Ovary (tissue), 9 donors: ENCODE data around the gene NAPG. TPM values are rescaled to one million over a fixed set of nuclear protein-coding genes. Genes with fewer than 3 reads are reported as not detected.

Experiments used
- DNase-seq, 5 donors: peaks; one replicate each; pipeline ENCODE4 v3.0.0-alpha.2; 2019 to 2020
- H3K27ac ChIP-seq, 2 donors: fragments of 200-600 bp; one replicate each; pipeline versions ENCODE4 v1.5.1 to v1.8.0; 2019 to 2022
- H3K27me3 ChIP-seq: fragments of 200-600 bp; one replicate; pipeline ENCODE4 v1.8.0; 2022
- H3K36me3 ChIP-seq: fragments of 200-600 bp; sonication (generic); one replicate; pipeline ENCODE4 v1.5.1; 2019
- H3K4me1 ChIP-seq: one replicate; pipeline ENCODE4 v1.8.1; 2013; ENCODE audit warnings: mild to moderate bottlenecking, moderate library complexity; ENCODE audit not compliant: insufficient read depth
- H3K4me3 ChIP-seq: fragments of 200-600 bp; sonication (generic); one replicate; pipeline ENCODE4 v1.5.1; 2017
- H3K9me3 ChIP-seq, 2 donors: fragments of 200-600 bp in 1 of 2; sonication (generic) in 1 of 2; one replicate each; pipeline versions ENCODE4 v1.5.1 to v1.8.1; 2013 to 2019; ENCODE audit warnings: mild to moderate bottlenecking in 1 of 2, moderate library complexity in 1 of 2
- CTCF ChIP-seq, 3 donors: fragments of 450-650 bp in 2 of 3; fragments of 200-600 bp in 1 of 3; IDR thresholded peaks; one replicate each; pipeline versions ENCODE4 v1.5.1 to v1.8.0; 2016 to 2022; ENCODE audit warnings: antibody characterized with exemption in 3 of 3, mild to moderate bottlenecking in 1 of 3
- EP300 ChIP-seq: sonication (generic); formaldehyde crosslinking; IDR thresholded peaks from one replicate; pipeline ENCODE4 v1.6.1; 2017; ENCODE audit warnings: antibody characterized with exemption
- POLR2A ChIP-seq: fragments of 450-650 bp; IDR thresholded peaks from one replicate; pipeline ENCODE4 v1.6.1; 2017; ENCODE audit warnings: antibody characterized with exemption, mild to moderate bottlenecking, moderate library complexity
- WGBS, 3 donors: extraction: QIAGEN DNeasy Blood & Tissue Kit in 1 of 3; methylation state at CpG; one replicate each; pipeline versions ENCODE4 v1.1.5 to v1.1.7; 2013 to 2017; 5-methylcytosine and 5-hydroxymethylcytosine counted together
- intact Hi-C, 4 donors: fragments of 100-400 bp; cut with DNase I; formaldehyde crosslinking; loops; one replicate each; pipeline versions ENCODE4 v1.11.0 to v1.15.1; 2022 to 2023
- polyA plus RNA-seq, 2 donors: library from polyadenylated mRNA; stranded (reverse); fragments of 200-250 nt in 1 of 2; fragments of 350-450 nt in 1 of 2; fragmentation: Illumina TruSeq in 1 of 2; extraction: RNeasy Lipid Tissue Mini Kit (QIAGEN cat#74804) in 1 of 2; gene quantifications; one replicate each; pipeline ENCODE4 v1.2.3, GENCODE V29; 2013 to 2014
- total RNA-seq, 7 donors: library from RNA; depleted of rRNA in 2 of 7; stranded (reverse); fragments of >200 nt in 2 of 7; fragmentation: NEBNext Ultra II Directional in 3 of 7; extraction: Animal tissue kit (Norgen Biotek cat#: 25700) in 3 of 7; gene quantifications; one replicate each; pipeline versions ENCODE4 v1.1.0 to v1.2.4, GENCODE V29; 2016 to 2023
- donor health status: DM: no; HTN: no; CAD: no; lungs with moderate emphysema.
- donor health status: DM: no; HTN: no; CAD: no.
- donor health status: Bipolar disorder and iron deficiency.
- donor health status: DM: yes; HTN: yes; CAD: no.
- donor health status: DM: no; HTN: no; CAD: no.
- donor health status: DM: yes; HTN: yes; CAD: no.

Gene NAPG
- total and polyA plus RNA-seq, 9 donors = 7.9 to 25.8 (median 20.7) TPM

- Histone ChIP-seq H3K4me1 (peaks cover 8% of the 10 kb centered on the region), H3K9me3 (no peaks in the 10 kb centered on the region), H3K27ac (no peak overlapping the region), H3K36me3 (no peaks in the 10 kb centered on the region), H3K27me3 (no peaks in the 10 kb centered on the region), H3K4me3 (no peak overlapping the region)
- DNase-seq = no peak
- TF ChIP-seq CTCF (IDR thresholded peaks at IDR 0.05) (no peak), EP300 (no peak)
- intact Hi-C loops = loop anchor here in 3 of 4 donors (10.0 kb wide), 4 partner anchors 60 to 540 kb away; partner anchors contain the start of gene APCDD1 (in 2 of the 3)
These were observed 11.2 kb upstream of the NAPG start for GRCh38 chr18:10514601-10515000.

- Histone ChIP-seq H3K4me1 (peaks cover 8% of the 10 kb centered on the region), H3K4me3 (no peak overlapping the region), H3K27ac (peak overlapping the region in 1 of 2 donors; percentile 11), H3K36me3 (no peaks in the 10 kb centered on the region), H3K9me3 (no peaks in the 10 kb centered on the region), H3K27me3 (no peaks in the 10 kb centered on the region)
- TF ChIP-seq CTCF (IDR thresholded peaks at IDR 0.05) = no peak
- TF ChIP-seq POLR2A = no peak
- no peak for TF ChIP-seq EP300
- intact Hi-C loops = loop anchor here (5.0 to 10.0 kb wide), 8 partner anchors 61 to 1373 kb away; partner anchors contain the start of gene APCDD1 (in 2 of the 4)
- DNase-seq = no peak
- WGBS, 3 donors = 64 to 74% (median 73%) methylated on average over 4 of the region's 4 CpGs
These were observed 10.4 kb upstream of the NAPG start for GRCh38 chr18:10515456-10515855.

GRCh38 chr18:10516078-10516477 is 9.7 kb upstream of the NAPG start:
- intact Hi-C loops = loop anchor here (5.0 to 10.0 kb wide), 8 partner anchors 61 to 1374 kb away; partner anchors contain the start of gene APCDD1 (in 2 of the 4)

GRCh38 chr18:10518595-10519255 is 7.1 kb upstream of the NAPG start:
- intact Hi-C loops = loop anchor here (2.0 to 10.0 kb wide), 9 partner anchors 64 to 1376 kb away; partner anchors contain the start of gene APCDD1 (in 2 of the 4)
- H3K9me3 ChIP-seq = no peaks in the 10 kb centered on the region
- H3K4me3 ChIP-seq = no peak overlapping the region
- DNase-seq = peak; percentile 73 to 79 (median 77)
- H3K27me3 ChIP-seq = no peaks in the 10 kb centered on the region
- 21 to 27% (median 22%) methylated on average over 12 of the region's 12 CpGs for WGBS, 3 donors
- H3K27ac ChIP-seq = peak overlapping the region in 1 of 2 donors; percentile 44
- H3K4me1 ChIP-seq = peaks cover 4% of the 10 kb centered on the region
- no peak for TF ChIP-seq EP300
- TF ChIP-seq POLR2A = peak; percentile 12
- TF ChIP-seq CTCF (IDR thresholded peaks at IDR 0.05) = peak; percentile 23 to 68 (median 45)
- no peaks in the 10 kb centered on the region for H3K36me3 ChIP-seq

More at GRCh38 chr18:10516078-10516477, 9.7 kb upstream of the NAPG start:
- H3K4me3 ChIP-seq = no peak overlapping the region
- no peaks in the 10 kb centered on the region for H3K36me3 ChIP-seq
- DNase-seq = no peak
- H3K27ac ChIP-seq = no peak overlapping the region
- peaks cover 8% of the 10 kb centered on the region for H3K4me1 ChIP-seq
- no peak for TF ChIP-seq EP300
- no peak for TF ChIP-seq CTCF (IDR thresholded peaks at IDR 0.05)
- no peak for TF ChIP-seq POLR2A
- H3K27me3 ChIP-seq = no peaks in the 10 kb centered on the region
- no peaks in the 10 kb centered on the region for H3K9me3 ChIP-seq
- WGBS, 3 donors = 81 to 97% (median 91%) methylated on average over 2 of the region's 2 CpGs
